IPS DF 4.7 (cell line): ENCODE results near the gene CSK.
A peak's percentile ranks its signal among the peaks of the same experiment; 100 is the strongest.

Source experiments
- DNase-seq: peaks from one replicate; pipeline ENCODE4 v3.0.0-alpha.2; 2013; ENCODE audit warnings: low spot score; ENCODE audit errors: extremely low read depth

CSK gene

GRCh38 chr15:74842581-74843444 is 60.9 kb downstream of the CSK start, which contains the start of gene ULK3:
Gene ULK3, minus strand, starts transcription at chr15:74843156. Its CDS starts 51 bp downstream, at chr15:74843105.
- peak; percentile 92 for DNase-seq

GRCh38 chr15:74843445-74843828 is 61.6 kb downstream of the CSK start:
- DNase-seq: no peak

GRCh38 chr15:74843891-74844299 is 62.0 kb downstream of the CSK start:
- DNase-seq: no peak

- DNase-seq: no peak
Measured at GRCh38 chr15:74844319-74845207, 62.7 kb downstream of the CSK start.

GRCh38 chr15:74845208-74845568 is 63.3 kb downstream of the CSK start:
- no peak for DNase-seq

GRCh38 chr15:74845581-74845980 is 63.7 kb downstream of the CSK start:
- no peak for DNase-seq

- no peak for DNase-seq
Measured at GRCh38 chr15:74847432-74847831, 65.6 kb downstream of the CSK start.

- no peak for DNase-seq
Measured at GRCh38 chr15:74850393-74850792, 68.5 kb downstream of the CSK start.

GRCh38 chr15:74851960-74852359 is 70.1 kb downstream of the CSK start:
- DNase-seq: no peak
